HCT116 (cell line): ENCODE data around the gene BICDL2. TPM values are rescaled to one million over a fixed set of nuclear protein-coding genes. Genes with fewer than 3 reads are reported as not detected.

Experiments
- ATAC-seq: fragments of 200-7000 bp; cut with Tn5 transposase; 2 replicates; pipeline ENCODE4 v1.9.1; 2020; ENCODE audit warnings: mild to moderate bottlenecking, moderate library complexity
- BruUV-seq: library from RNA; stranded (reverse); fragments of 400-500 nt; replicated peaks from 2 replicates; lab custom pipeline; 2021; lab: Mats Ljungman, UMichigan
- CTCF ChIA-PET: fragments of 300-600 bp; sonication (Branson Sonifier 250); formaldehyde crosslinking; loops from one replicate; lab custom pipeline; 2021; ENCODE audit warnings: antibody characterized with exemption; lab: Charles Lee
- POLR2A ChIA-PET: fragments of 300-600, 350-600 bp; sonication (Branson Sonifier 250); formaldehyde crosslinking; loops from one replicate; lab custom pipeline; 2021; ENCODE audit warnings: antibody characterized with exemption; lab: Charles Lee
- RAD21 ChIA-PET, 2 experiments: fragments of 300-600 bp; sonication (Branson Sonifier 250); formaldehyde crosslinking; loops; one replicate each; lab custom pipeline; 2023; ENCODE audit warnings: low total read pairs in 2 of 2; ENCODE audit not compliant: uncharacterized antibody in 2 of 2, unreplicated experiment in 2 of 2, low non-redundant PET in 1 of 2; lab: Charles Lee
- DNase-seq: peaks from one replicate; pipeline ENCODE4 v3.0.0-alpha.2; 2010; ENCODE audit warnings: low read depth, low spot score
- H2AFZ ChIP-seq: fragments of 200-600 bp; shearing (Covaris generic), sonication (generic); 2 replicates; pipeline ENCODE4 v1.6.1; 2017; ENCODE audit warnings: low read depth, mixed run types, mixed read lengths, antibody characterized with exemption, low read length; ENCODE audit not compliant: poor library complexity, severe bottlenecking
- H3K27ac ChIP-seq: 2 replicates; pipeline ENCODE4 v1.5.1; 2012; ENCODE audit warnings: low read depth, low read length
- H3K27me3 ChIP-seq: fragments of 200-600 bp; sonication (generic); 2 replicates; pipeline ENCODE4 v1.6.1; 2016; ENCODE audit warnings: mixed run types, low read length, mixed read lengths; ENCODE audit not compliant: insufficient read depth
- H3K36me3 ChIP-seq, 2 experiments: fragments of 200-500 bp in 1 of 2; fragments of 200-600 bp in 1 of 2; sonication (Bioruptor generic) in 1 of 2; sonication (generic) in 1 of 2; 2 replicates each; pipeline versions ENCODE4 v1.5.1 to v1.6.1; 2014 to 2016; ENCODE audit warnings: low read length in 2 of 2, inconsistent platforms in 1 of 2, mixed read lengths in 1 of 2, mixed run types in 1 of 2; ENCODE audit not compliant: insufficient read depth in 2 of 2, control insufficient read depth in 1 of 2
- H3K4me1 ChIP-seq, 2 experiments: fragments of 200-600 bp in 1 of 2; sonication (generic) in 1 of 2; 2 replicates each; pipeline versions ENCODE4 v1.5.1 to v1.6.1; 2012 to 2017; ENCODE audit warnings: low read length in 2 of 2, inconsistent platforms in 1 of 2, mild to moderate bottlenecking in 1 of 2, mixed read lengths in 1 of 2, mixed run types in 1 of 2, moderate library complexity in 1 of 2; ENCODE audit not compliant: insufficient read depth in 2 of 2, control insufficient read depth in 1 of 2
- H3K4me2 ChIP-seq: fragments of 200-600 bp; sonication (generic); 2 replicates; pipeline ENCODE4 v1.6.1; 2017; ENCODE audit warnings: mixed run types, low read length, mixed read lengths
- H3K4me3 ChIP-seq, 2 experiments: fragments of 200-600 bp in 1 of 2; sonication (generic) in 1 of 2; replicated peaks in 1 of 2; 2 replicates each; pipeline ENCODE4 v1.5.1; 2011 to 2016; ENCODE audit warnings: low read length in 2 of 2, control low read depth in 1 of 2, low read depth in 1 of 2, mild to moderate bottlenecking in 1 of 2, mixed read lengths in 1 of 2, mixed run types in 1 of 2
- H3K79me2 ChIP-seq: fragments of 200-600 bp; sonication (generic); 2 replicates; pipeline ENCODE4 v1.6.1; 2017; ENCODE audit warnings: mild to moderate bottlenecking, mixed run types, low read length, moderate library complexity, mixed read lengths; ENCODE audit not compliant: insufficient read depth
- H3K9ac ChIP-seq: fragments of 200-600 bp; sonication (generic); 2 replicates; pipeline ENCODE4 v1.6.1; 2016; ENCODE audit warnings: low read length, mixed read lengths
- H3K9me2 ChIP-seq: fragments of 200-600 bp; sonication (generic), shearing (Covaris generic); 2 replicates; pipeline ENCODE4 v1.6.1; 2017; ENCODE audit warnings: mixed run types, mild to moderate bottlenecking, moderate library complexity; ENCODE audit not compliant: insufficient read depth
- H3K9me3 ChIP-seq, 2 experiments: fragments of 200-500 bp in 1 of 2; fragments of 200-600 bp in 1 of 2; sonication (Bioruptor generic) in 1 of 2; sonication (generic) in 1 of 2; 2 replicates each; pipeline ENCODE4 v1.6.1; 2014 to 2017; ENCODE audit warnings: low read length in 2 of 2, mixed read lengths in 2 of 2, inconsistent platforms in 1 of 2, low read depth in 1 of 2, mild to moderate bottlenecking in 1 of 2, mixed run types in 1 of 2, moderate library complexity in 1 of 2; ENCODE audit not compliant: control insufficient read depth in 1 of 2, insufficient read depth in 1 of 2
- H4K20me1 ChIP-seq: fragments of 200-600 bp; sonication (generic), shearing (Covaris generic); 2 replicates; pipeline ENCODE4 v1.6.1; 2017; ENCODE audit warnings: mixed run types, mild to moderate bottlenecking, moderate library complexity; ENCODE audit not compliant: insufficient read depth
- CBX3 ChIP-seq: IDR thresholded peaks from 2 replicates; pipeline ENCODE4 v1.6.1; 2012; ENCODE audit warnings: low read depth
- CEBPB ChIP-seq: IDR thresholded peaks from 2 replicates; pipeline ENCODE4 v1.6.1; 2012; ENCODE audit warnings: low read depth
- EZH2phosphoT487 ChIP-seq: fragments of 200-600 bp; IDR thresholded peaks from 2 replicates; pipeline ENCODE4 v1.6.1; 2018; ENCODE audit warnings: antibody characterized with exemption, borderline replicate concordance
- FOSL1 ChIP-seq: IDR thresholded peaks from 2 replicates; pipeline ENCODE4 v1.6.1; 2012; ENCODE audit warnings: low read depth
- REST ChIP-seq: IDR thresholded peaks from 2 replicates; pipeline ENCODE4 v1.6.1; 2012; ENCODE audit warnings: low read depth
- SIN3A ChIP-seq: IDR thresholded peaks from 2 replicates; pipeline ENCODE4 v1.6.1; 2012; ENCODE audit warnings: low read depth
- SP1 ChIP-seq: IDR thresholded peaks from 2 replicates; pipeline ENCODE4 v1.6.1; 2012; ENCODE audit warnings: low read depth
- TCF7L2 ChIP-seq: IDR thresholded peaks from 2 replicates; pipeline ENCODE4 v1.7.0; 2011; ENCODE audit warnings: borderline replicate concordance, inconsistent platforms; ENCODE audit not compliant: insufficient read depth, insufficient read length; ENCODE audit errors: extremely low read depth
- ZNF274 ChIP-seq: fragments of 200-500 bp; sonication (Bioruptor generic); IDR thresholded peaks from 2 replicates; pipeline ENCODE4 v1.6.1; 2014; ENCODE audit warnings: mild to moderate bottlenecking, low read depth, low read length, inconsistent platforms
- intact Hi-C: fragments of 100-400 bp; cut with micrococcal nuclease; formaldehyde crosslinking; loops from 2 replicates; pipeline ENCODE4 v1.10.0; 2022
- total RNA-seq: library from RNA; stranded (reverse); gene quantifications from one replicate; pipeline ENCODE4 v1.2.1, GENCODE V29; 2021; ENCODE audit not compliant: unreplicated experiment

BICDL2 gene
- total RNA-seq, 1 experiment from 2014 or later = 21.3 TPM

GRCh38 chr16:2990891-2991290 lies 45.9 kb downstream of the BICDL2 start:
- H3K9me2 ChIP-seq = no peaks in the 10 kb centered on the region
- CTCF ChIA-PET = no interaction called here
- peak; percentile 55 for ATAC-seq
- H4K20me1 ChIP-seq = no peaks in the 10 kb centered on the region
- H3K27me3 ChIP-seq = no peaks in the 10 kb centered on the region
- no TSS peak for BruUV-seq
- RAD21 ChIA-PET = no interaction called here
- no peak for TF ChIP-seq REST
- no peak for TF ChIP-seq EZH2phosphoT487
- TF ChIP-seq SP1 = no peak
- no peak for TF ChIP-seq FOSL1
- TF ChIP-seq ZNF274 = no peak
- TF ChIP-seq TCF7L2 = no peak
- TF ChIP-seq SIN3A = no peak
- no peak for TF ChIP-seq CEBPB
- TF ChIP-seq CBX3 = no peak
- TF ChIP-seq, all 23 proteins: peak for 0
- H2AFZ ChIP-seq = no peak overlapping the region
- no peaks in the 10 kb centered on the region for H3K9me3 ChIP-seq
- H3K4me1 ChIP-seq = peaks cover 11 to 28% of the 10 kb centered on the region in 2 experiments
- intact Hi-C loops = no loop called here
- POLR2A ChIA-PET = interaction anchor here (0.6 kb wide), 1 partner anchor 29 kb away, joined by 3 read pairs; no protein-coding TSS in a partner anchor
- no peak for DNase-seq
- no peaks in the 10 kb centered on the region for H3K79me2 ChIP-seq
- H3K36me3 ChIP-seq = no peaks in the 10 kb centered on the region
- no peak overlapping the region; the same call in 1 of the 2 replicates for H3K27ac ChIP-seq
- H3K4me3 ChIP-seq = no peak overlapping the region
- H3K9ac ChIP-seq = no peak overlapping the region
- H3K4me2 ChIP-seq = peak overlapping the region; percentile 32
